ENCODE results near the gene RAPGEF4.

- no peak for TF ChIP-seq POLR2A (IDR thresholded peaks at IDR 0.05; ENCODE audit: low read length)
- TF ChIP-seq GATA1 (IDR thresholded peaks at IDR 0.05; ENCODE audit: low read depth, low read length), result no peak
Observed at GRCh38 chr2:172830482-172830881, 94.8 kb downstream of the RAPGEF4 start.

All from erythroblast (primary cell).